Gastroesophageal sphincter (tissue), 3 donors: ENCODE measurements around the gene INCENP.

ENCODE experiments used
- POLR2AphosphoS5 ChIP-seq: sonication (generic); formaldehyde crosslinking; IDR thresholded peaks from one replicate; pipeline ENCODE4 v1.6.1; 2017; ENCODE audit warnings: antibody characterized with exemption
- TF ChIP-seq, protein P1 (sequence below), 4 experiments: fragments of 200-600 bp in 2 of 4; fragments of 450-650 bp in 2 of 4; sonication (generic) in 1 of 4; IDR thresholded peaks; one replicate each; pipeline ENCODE4 v1.5.1; 2017 to 2019; ENCODE audit warnings: antibody characterized with exemption in 4 of 4, mild to moderate bottlenecking in 2 of 4, moderate library complexity in 2 of 4

DNA sequence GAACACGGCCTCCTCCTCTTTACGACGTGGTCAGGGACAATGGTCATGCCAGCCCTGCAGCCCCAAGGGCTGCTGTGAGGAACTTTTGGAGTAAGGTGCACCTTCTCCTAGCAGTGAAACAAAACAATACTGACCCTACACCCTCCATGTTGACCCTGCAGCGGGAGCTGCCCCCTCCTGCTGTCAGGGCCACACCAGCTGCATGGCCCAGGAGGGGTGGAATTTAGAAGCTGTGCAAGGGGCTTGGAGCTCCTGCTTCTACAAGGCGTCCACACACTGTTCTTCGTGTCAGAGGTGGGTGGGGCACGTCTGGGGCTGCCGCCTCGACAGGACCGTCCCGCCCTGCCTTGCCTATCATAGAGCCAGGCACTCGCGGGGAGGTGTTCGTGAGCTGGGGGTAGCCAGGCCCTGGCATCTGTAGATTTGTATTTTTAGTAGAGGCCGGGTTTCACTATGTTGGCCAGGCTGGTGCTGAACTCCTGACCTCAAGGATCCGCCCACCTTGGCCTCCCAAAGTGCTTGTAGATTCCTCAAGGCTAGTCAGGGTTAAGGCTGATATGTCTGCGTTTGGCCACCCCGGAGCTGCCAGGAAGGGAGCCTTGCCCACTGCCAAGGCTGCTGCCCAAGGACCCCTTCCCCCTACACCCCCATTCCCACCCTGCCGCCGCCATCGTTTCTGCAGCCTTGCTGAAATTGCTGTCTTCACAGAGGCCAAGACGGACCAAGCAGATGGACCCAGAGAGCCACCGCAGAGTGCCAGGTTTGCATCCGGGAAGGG lies 15.9 kb downstream of the INCENP start:
- TF ChIP-seq, protein P1, sequence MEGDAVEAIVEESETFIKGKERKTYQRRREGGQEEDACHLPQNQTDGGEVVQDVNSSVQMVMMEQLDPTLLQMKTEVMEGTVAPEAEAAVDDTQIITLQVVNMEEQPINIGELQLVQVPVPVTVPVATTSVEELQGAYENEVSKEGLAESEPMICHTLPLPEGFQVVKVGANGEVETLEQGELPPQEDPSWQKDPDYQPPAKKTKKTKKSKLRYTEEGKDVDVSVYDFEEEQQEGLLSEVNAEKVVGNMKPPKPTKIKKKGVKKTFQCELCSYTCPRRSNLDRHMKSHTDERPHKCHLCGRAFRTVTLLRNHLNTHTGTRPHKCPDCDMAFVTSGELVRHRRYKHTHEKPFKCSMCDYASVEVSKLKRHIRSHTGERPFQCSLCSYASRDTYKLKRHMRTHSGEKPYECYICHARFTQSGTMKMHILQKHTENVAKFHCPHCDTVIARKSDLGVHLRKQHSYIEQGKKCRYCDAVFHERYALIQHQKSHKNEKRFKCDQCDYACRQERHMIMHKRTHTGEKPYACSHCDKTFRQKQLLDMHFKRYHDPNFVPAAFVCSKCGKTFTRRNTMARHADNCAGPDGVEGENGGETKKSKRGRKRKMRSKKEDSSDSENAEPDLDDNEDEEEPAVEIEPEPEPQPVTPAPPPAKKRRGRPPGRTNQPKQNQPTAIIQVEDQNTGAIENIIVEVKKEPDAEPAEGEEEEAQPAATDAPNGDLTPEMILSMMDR (IDR thresholded peaks at IDR 0.05), result no peak
- no peak for TF ChIP-seq POLR2AphosphoS5
